Activated naive CD8-positive, alpha-beta T cell treated with anti-CD3 and anti-CD28 coated beads, Interleukin-2, amount 50 U/mL, for 24 hours (primary cell): ENCODE data around the gene WNT3.
"Not testable (repeated sequence)": the region's sequence is repeated elsewhere in the genome, so short reads cannot be mapped to it uniquely, and the experiment has no call there.

Experiments
- ATAC-seq: fragments of 150-1000 bp; cut with Tn5 transposase; one replicate; pipeline ENCODE4 v1.10.0; 2021
- DNase-seq: peaks from one replicate; pipeline ENCODE4 v3.0.0; 2021
- H3K27ac Mint-ChIP-seq: one replicate; pipeline ENCODE4 v1.8.0; 2021; ENCODE audit warnings: mild to moderate bottlenecking, mixed read lengths
- H3K27me3 Mint-ChIP-seq: one replicate; pipeline ENCODE4 v1.8.0; 2021; ENCODE audit warnings: mixed read lengths
- H3K36me3 Mint-ChIP-seq: one replicate; pipeline ENCODE4 v1.8.0; 2021; ENCODE audit warnings: low read depth, mixed read lengths
- H3K4me1 Mint-ChIP-seq: one replicate; pipeline ENCODE4 v1.8.0; 2021; ENCODE audit warnings: mixed read lengths
- H3K4me3 Mint-ChIP-seq: one replicate; pipeline ENCODE4 v1.8.0; 2021; ENCODE audit warnings: mild to moderate bottlenecking, moderate library complexity, mixed read lengths
- H3K9me3 Mint-ChIP-seq: one replicate; pipeline ENCODE4 v1.8.0; 2021; ENCODE audit warnings: mixed read lengths

Gene WNT3

GRCh38 chr17:46812624-46813318 lies 5.7 kb downstream of the WNT3 start:
- Mint-ChIP-seq H3K27me3 (peaks cover 41% of the 10 kb centered on the region), H3K4me1 (peaks cover 5% of the 10 kb centered on the region), H3K36me3 (no peaks in the 10 kb centered on the region), H3K27ac (no peak overlapping the region), H3K4me3 (no peak overlapping the region), H3K9me3 (no peaks in the 10 kb centered on the region)
- ATAC-seq = no peak
- DNase-seq = no peak

- peaks cover under 1% of the 10 kb centered on the region for H3K4me1 Mint-ChIP-seq
- H3K27ac Mint-ChIP-seq = no peak overlapping the region
- no peaks in the 10 kb centered on the region for H3K36me3 Mint-ChIP-seq
- H3K4me3 Mint-ChIP-seq = no peak overlapping the region
- ATAC-seq (no peak), DNase-seq (no peak)
- no peaks in the 10 kb centered on the region for H3K9me3 Mint-ChIP-seq
- H3K27me3 Mint-ChIP-seq = peaks cover 35% of the 10 kb centered on the region
Measured at GRCh38 chr17:46811978-46812583, 6.4 kb downstream of the WNT3 start.

DNA sequence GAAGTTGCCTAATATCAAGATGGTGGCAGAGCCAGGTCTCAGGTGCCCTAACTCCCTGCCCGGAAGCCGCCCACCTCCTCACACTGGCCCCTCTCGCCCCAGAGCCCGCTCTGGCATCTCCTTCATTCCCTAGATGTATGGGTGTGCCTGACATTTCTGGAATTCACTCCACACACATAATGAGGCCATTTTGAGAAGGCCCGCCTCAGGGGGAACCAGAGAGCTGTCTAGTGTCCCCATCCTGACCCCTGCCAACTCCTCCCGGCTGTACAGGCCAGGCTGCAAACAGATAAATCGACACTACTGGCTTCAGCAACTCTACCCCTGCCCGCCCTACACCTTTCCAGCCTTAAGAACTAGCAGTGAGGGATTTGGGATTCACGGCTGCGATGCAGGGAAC lies 7.7 kb downstream of the WNT3 start:
- Mint-ChIP-seq H3K4me3 (no peak overlapping the region), H3K36me3 (no peaks in the 10 kb centered on the region), H3K4me1 (no peaks in the 10 kb centered on the region), H3K27ac (no peak overlapping the region), H3K27me3 (peaks cover 24% of the 10 kb centered on the region), H3K9me3 (no peaks in the 10 kb centered on the region)
- ATAC-seq (no peak), DNase-seq (no peak)

- Mint-ChIP-seq H3K27me3 (peaks cover 13% of the 10 kb centered on the region), H3K36me3 (no peaks in the 10 kb centered on the region), H3K4me3 (no peak overlapping the region), H3K27ac (no peak overlapping the region), H3K9me3 (no peaks in the 10 kb centered on the region), H3K4me1 (no peaks in the 10 kb centered on the region)
- ATAC-seq = no peak
- DNase-seq = no peak
Measured at GRCh38 chr17:46809110-46809571, 9.4 kb downstream of the WNT3 start.

DNA sequence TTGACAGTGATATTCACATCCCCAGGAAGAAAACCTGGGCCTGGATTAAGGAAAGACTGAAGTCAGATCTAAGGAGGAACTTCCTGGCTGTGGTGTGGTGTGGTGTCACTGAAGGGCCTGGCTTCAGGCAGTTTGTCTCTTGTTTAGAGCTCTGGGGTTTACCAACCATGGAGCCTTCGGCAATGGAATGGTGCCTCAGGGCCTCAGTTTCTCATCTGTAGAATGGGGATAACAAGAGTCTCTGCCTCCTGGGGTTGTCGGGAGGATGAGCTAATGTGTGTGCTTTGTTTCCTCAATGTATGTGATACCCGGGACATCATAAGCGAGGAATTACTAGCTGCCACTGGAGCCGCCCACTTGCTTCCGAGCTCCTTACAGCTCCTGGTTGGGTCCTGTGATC lies 12.7 kb downstream of the WNT3 start:
- Mint-ChIP-seq H3K4me3 (no peak overlapping the region), H3K4me1 (no peaks in the 10 kb centered on the region), H3K36me3 (no peaks in the 10 kb centered on the region), H3K27ac (no peak overlapping the region), H3K27me3 (peaks cover 1% of the 10 kb centered on the region), H3K9me3 (no peaks in the 10 kb centered on the region)
- DNase-seq (no peak), ATAC-seq (no peak)

GRCh38 chr17:46803544-46803943 lies 14.9 kb downstream of the WNT3 start:
- H3K27ac Mint-ChIP-seq = no peak overlapping the region
- H3K4me3 Mint-ChIP-seq = no peak overlapping the region
- H3K36me3 Mint-ChIP-seq = no peaks in the 10 kb centered on the region
- no peaks in the 10 kb centered on the region for H3K4me1 Mint-ChIP-seq
- ATAC-seq (no peak), DNase-seq (no peak)
- H3K27me3 Mint-ChIP-seq = peaks cover 1% of the 10 kb centered on the region
- no peaks in the 10 kb centered on the region for H3K9me3 Mint-ChIP-seq

DNA sequence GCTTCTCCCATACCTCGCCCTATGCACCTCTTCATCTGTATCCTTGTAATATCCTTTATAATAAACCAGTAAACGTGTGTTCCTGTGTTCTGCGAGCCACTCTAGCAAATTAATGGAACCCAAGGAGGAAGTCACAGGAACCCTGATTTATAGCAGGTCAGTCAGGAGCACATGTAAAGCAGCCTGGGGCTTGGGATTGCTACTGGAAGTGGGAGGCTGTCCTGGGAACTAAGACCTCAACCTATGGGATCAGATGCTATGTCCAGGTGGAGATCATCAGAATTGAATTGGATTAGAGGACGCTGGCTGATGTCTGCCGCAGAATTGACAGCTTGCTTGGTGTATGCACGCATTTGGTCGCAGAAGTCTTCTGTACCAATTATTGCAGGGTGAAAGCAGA lies 15.7 kb downstream of the WNT3 start:
- Mint-ChIP-seq H3K4me1 (no peaks in the 10 kb centered on the region), H3K27me3 (peaks cover 1% of the 10 kb centered on the region), H3K4me3 (no peak overlapping the region), H3K9me3 (no peaks in the 10 kb centered on the region), H3K27ac (no peak overlapping the region), H3K36me3 (no peaks in the 10 kb centered on the region)
- ATAC-seq = no peak
- DNase-seq = no peak

DNA sequence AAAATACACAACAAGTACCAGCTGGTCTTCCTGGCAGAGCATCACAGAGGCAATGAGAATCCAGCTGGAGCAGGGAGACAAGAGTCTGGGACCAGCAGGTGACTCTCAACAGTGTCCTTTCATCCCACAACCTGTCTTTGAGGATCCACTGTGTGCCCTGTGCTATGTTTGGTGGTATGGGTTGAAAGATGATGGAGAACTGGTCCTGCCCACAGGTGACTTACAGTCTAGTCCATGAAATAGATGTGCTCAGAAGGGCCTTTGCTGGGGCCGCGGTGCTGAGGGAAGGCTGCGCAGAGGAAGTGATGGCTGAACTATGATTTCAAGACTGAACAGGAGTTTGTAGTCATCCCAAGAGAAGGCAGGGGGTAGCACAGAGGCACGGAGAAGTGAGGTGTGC lies 17.9 kb downstream of the WNT3 start:
- no peak for DNase-seq
- H3K4me1 Mint-ChIP-seq = no peaks in the 10 kb centered on the region
- no peak overlapping the region for H3K4me3 Mint-ChIP-seq
- H3K27me3 Mint-ChIP-seq = peaks cover 4% of the 10 kb centered on the region
- no peaks in the 10 kb centered on the region for H3K9me3 Mint-ChIP-seq
- H3K36me3 Mint-ChIP-seq = no peaks in the 10 kb centered on the region
- no peak for ATAC-seq
- no peak overlapping the region for H3K27ac Mint-ChIP-seq

GRCh38 chr17:46796956-46797530 lies 21.4 kb downstream of the WNT3 start:
- DNase-seq (no peak), ATAC-seq (no peak)
- H3K9me3 Mint-ChIP-seq = no peaks in the 10 kb centered on the region
- H3K27ac Mint-ChIP-seq = no peak overlapping the region
- H3K4me3 Mint-ChIP-seq = no peak overlapping the region
- H3K36me3 Mint-ChIP-seq = no peaks in the 10 kb centered on the region
- no peaks in the 10 kb centered on the region for H3K4me1 Mint-ChIP-seq
- H3K27me3 Mint-ChIP-seq = peaks cover 6% of the 10 kb centered on the region

DNA sequence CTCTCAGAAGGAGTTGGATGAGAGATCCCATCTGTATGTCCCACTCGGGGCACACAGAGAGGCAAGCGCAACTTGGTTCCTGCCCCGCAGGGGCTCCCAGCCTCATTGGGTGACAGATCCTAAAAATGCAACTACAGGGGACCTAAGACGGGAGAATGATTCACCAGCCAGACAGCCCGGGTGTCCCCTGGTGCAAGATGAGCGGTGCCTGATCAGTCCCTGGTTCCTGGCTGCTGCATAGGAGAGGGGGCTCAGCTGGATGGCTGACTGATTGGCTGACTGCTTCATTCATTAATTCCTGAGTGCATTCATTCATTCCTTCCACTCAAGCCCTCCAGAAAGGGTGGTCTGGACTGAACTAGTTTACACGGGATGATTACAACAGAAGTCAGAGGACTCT lies 22.0 kb downstream of the WNT3 start:
- Mint-ChIP-seq H3K4me3 (no peak overlapping the region), H3K27me3 (peaks cover 9% of the 10 kb centered on the region), H3K27ac (no peak overlapping the region), H3K36me3 (no peaks in the 10 kb centered on the region), H3K9me3 (no peaks in the 10 kb centered on the region), H3K4me1 (no peaks in the 10 kb centered on the region)
- DNase-seq (no peak), ATAC-seq (no peak)

- no peak overlapping the region for H3K4me3 Mint-ChIP-seq
- H3K36me3 Mint-ChIP-seq = no peaks in the 10 kb centered on the region
- no peaks in the 10 kb centered on the region for H3K4me1 Mint-ChIP-seq
- peaks cover 11% of the 10 kb centered on the region for H3K27me3 Mint-ChIP-seq
- no peak overlapping the region for H3K27ac Mint-ChIP-seq
- ATAC-seq = no peak
- DNase-seq = no peak
- H3K9me3 Mint-ChIP-seq = no peaks in the 10 kb centered on the region
Measured at GRCh38 chr17:46796084-46796483, 22.4 kb downstream of the WNT3 start.

DNA sequence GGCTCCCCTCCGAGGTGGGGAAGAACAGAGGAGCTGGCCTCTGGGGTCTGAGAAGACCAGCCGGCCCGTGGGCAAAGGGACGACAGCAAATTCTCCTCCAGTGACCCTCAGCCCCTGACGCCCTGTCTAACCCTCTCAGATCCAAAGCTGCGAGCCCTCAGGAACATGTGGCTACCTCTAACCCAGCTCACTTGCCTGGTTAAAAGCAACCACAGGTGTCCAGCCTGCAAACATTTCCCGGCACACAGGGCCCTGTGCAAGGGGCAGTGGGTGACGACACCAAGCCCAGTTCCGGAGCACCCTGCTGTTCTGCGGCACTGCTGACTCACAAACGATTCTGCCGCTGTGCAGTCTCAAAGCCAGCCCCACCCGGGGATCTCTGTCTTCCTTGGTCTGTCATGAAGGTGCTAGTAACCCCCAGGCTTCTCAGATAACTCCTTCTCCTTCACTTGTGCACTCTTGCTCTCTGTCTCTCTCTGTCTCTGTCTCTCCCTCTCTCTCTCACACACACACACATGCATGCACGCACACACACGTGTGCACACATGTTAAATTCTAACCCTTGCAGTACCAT lies 23.0 kb downstream of the WNT3 start:
- Mint-ChIP-seq H3K27me3 (peaks cover 17% of the 10 kb centered on the region), H3K4me1 (no peaks in the 10 kb centered on the region), H3K9me3 (no peaks in the 10 kb centered on the region), H3K36me3 (no peaks in the 10 kb centered on the region), H3K27ac (no peak overlapping the region), H3K4me3 (no peak overlapping the region)
- ATAC-seq (no peak), DNase-seq (no peak)

- H3K36me3 Mint-ChIP-seq = no peaks in the 10 kb centered on the region
- no peak for DNase-seq
- no peaks in the 10 kb centered on the region for H3K4me1 Mint-ChIP-seq
- H3K4me3 Mint-ChIP-seq = no peak overlapping the region
- no peak overlapping the region for H3K27ac Mint-ChIP-seq
- peaks cover 18% of the 10 kb centered on the region for H3K27me3 Mint-ChIP-seq
- ATAC-seq = no peak
- H3K9me3 Mint-ChIP-seq = no peaks in the 10 kb centered on the region
Measured at GRCh38 chr17:46794318-46794717, 24.2 kb downstream of the WNT3 start.

GRCh38 chr17:46793541-46793940 lies 25.0 kb downstream of the WNT3 start:
- no peaks in the 10 kb centered on the region for H3K9me3 Mint-ChIP-seq
- DNase-seq = no peak
- H3K27me3 Mint-ChIP-seq = peaks cover 18% of the 10 kb centered on the region
- H3K27ac Mint-ChIP-seq = no peak overlapping the region
- H3K4me3 Mint-ChIP-seq = no peak overlapping the region
- no peak for ATAC-seq
- no peaks in the 10 kb centered on the region for H3K36me3 Mint-ChIP-seq
- no peaks in the 10 kb centered on the region for H3K4me1 Mint-ChIP-seq

GRCh38 chr17:46793023-46793422 lies 25.5 kb downstream of the WNT3 start:
- H3K27me3 Mint-ChIP-seq = peaks cover 18% of the 10 kb centered on the region

More at GRCh38 chr17:46793023-46793422, 25.5 kb downstream of the WNT3 start:
- H3K36me3 Mint-ChIP-seq, H3K4me3 Mint-ChIP-seq, H3K9me3 Mint-ChIP-seq, H3K4me1 Mint-ChIP-seq, ATAC-seq, DNase-seq, H3K27ac Mint-ChIP-seq: not testable (repeated sequence)
